ENCODE measurements around the gene SLC29A4.
A peak's percentile ranks its signal among the peaks of the same experiment; 100 is the strongest.

SLC29A4 gene

DNA sequence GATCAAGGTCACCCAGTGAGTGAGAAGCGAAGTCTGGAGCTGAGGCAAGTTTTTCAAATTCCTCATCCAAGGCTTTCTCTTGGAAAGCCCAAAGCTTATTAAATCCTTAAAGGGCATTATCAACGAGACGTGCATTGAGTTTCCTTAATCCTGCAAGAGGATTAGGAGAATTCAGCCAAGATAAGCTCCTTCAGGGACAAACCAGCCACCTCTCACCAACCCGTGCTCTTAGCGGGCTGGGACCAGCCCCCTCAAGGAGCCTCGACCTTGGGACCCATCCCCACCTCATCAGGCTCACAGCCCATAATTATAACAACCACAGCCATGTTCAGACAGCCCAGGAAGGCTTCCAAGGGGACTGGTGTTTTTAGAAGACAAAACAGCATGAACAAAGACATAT, 12.0 kb upstream of the SLC29A4 start:
- TF ChIP-seq TEAD4 (IDR thresholded peaks at IDR 0.05) (no peak), ZBTB7A (IDR thresholded peaks at IDR 0.05; ENCODE audit: low read depth) (no peak), EGR1 (IDR thresholded peaks at IDR 0.05) (no peak), CREB1 (IDR thresholded peaks at IDR 0.05; ENCODE audit: low read depth) (no peak), TAF1 (IDR thresholded peaks at IDR 0.05; ENCODE audit: low read depth) (no peak), NFIC (IDR thresholded peaks at IDR 0.05) (no peak), CEBPB (IDR thresholded peaks at IDR 0.05) (no peak), FOXM1 (IDR thresholded peaks at IDR 0.05; ENCODE audit: borderline replicate concordance, low read depth) (no peak), EP300 (IDR thresholded peaks at IDR 0.05; ENCODE audit: borderline replicate concordance) (no peak), TCF12 (IDR thresholded peaks at IDR 0.05; ENCODE audit: low read depth) (no peak)
- TF ChIP-seq, protein P1, sequence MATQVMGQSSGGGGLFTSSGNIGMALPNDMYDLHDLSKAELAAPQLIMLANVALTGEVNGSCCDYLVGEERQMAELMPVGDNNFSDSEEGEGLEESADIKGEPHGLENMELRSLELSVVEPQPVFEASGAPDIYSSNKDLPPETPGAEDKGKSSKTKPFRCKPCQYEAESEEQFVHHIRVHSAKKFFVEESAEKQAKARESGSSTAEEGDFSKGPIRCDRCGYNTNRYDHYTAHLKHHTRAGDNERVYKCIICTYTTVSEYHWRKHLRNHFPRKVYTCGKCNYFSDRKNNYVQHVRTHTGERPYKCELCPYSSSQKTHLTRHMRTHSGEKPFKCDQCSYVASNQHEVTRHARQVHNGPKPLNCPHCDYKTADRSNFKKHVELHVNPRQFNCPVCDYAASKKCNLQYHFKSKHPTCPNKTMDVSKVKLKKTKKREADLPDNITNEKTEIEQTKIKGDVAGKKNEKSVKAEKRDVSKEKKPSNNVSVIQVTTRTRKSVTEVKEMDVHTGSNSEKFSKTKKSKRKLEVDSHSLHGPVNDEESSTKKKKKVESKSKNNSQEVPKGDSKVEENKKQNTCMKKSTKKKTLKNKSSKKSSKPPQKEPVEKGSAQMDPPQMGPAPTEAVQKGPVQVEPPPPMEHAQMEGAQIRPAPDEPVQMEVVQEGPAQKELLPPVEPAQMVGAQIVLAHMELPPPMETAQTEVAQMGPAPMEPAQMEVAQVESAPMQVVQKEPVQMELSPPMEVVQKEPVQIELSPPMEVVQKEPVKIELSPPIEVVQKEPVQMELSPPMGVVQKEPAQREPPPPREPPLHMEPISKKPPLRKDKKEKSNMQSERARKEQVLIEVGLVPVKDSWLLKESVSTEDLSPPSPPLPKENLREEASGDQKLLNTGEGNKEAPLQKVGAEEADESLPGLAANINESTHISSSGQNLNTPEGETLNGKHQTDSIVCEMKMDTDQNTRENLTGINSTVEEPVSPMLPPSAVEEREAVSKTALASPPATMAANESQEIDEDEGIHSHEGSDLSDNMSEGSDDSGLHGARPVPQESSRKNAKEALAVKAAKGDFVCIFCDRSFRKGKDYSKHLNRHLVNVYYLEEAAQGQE (IDR thresholded peaks at IDR 0.05; ENCODE audit: low read depth) = no peak

DNA sequence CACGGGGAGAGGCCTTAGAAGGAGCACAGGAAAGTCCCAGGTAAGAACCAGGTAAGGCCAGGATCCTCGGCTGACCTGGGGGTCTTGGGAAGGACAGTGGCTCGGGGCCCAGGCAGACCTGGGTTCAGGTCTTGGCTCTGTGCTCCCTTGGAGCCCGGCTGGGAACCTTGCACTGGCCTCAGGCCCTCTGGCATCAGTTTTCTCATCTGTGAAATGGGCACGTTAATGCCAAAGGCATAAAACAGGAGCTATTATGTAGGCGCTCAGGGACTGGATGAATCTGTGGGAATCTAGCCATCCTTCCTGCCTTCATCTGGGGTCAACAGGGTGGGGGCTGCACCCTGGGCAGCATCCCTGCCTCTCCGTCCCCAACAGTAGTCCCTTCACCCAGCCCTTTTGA, 8.3 kb upstream of the SLC29A4 start:
- TF ChIP-seq RAD21 (IDR thresholded peaks at IDR 0.05; ENCODE audit: low read depth) = no peak
- no peak for TF ChIP-seq TEAD4 (IDR thresholded peaks at IDR 0.05)
- no peak for TF ChIP-seq CREB1 (IDR thresholded peaks at IDR 0.05; ENCODE audit: low read depth)
- no peak for TF ChIP-seq EP300 (IDR thresholded peaks at IDR 0.05; ENCODE audit: borderline replicate concordance)
- no peak for TF ChIP-seq NFIC (IDR thresholded peaks at IDR 0.05)
- TF ChIP-seq, protein P1 (IDR thresholded peaks at IDR 0.05; ENCODE audit: low read depth) = no peak
- TF ChIP-seq EGR1 (IDR thresholded peaks at IDR 0.05) = no peak
- TF ChIP-seq YY1 (IDR thresholded peaks at IDR 0.05; ENCODE audit: low read depth) = no peak
- no peak for TF ChIP-seq CEBPB (IDR thresholded peaks at IDR 0.05)
- TF ChIP-seq, protein P2, sequence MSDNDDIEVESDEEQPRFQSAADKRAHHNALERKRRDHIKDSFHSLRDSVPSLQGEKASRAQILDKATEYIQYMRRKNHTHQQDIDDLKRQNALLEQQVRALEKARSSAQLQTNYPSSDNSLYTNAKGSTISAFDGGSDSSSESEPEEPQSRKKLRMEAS (IDR thresholded peaks at IDR 0.05) = no peak
- no peak for TF ChIP-seq TCF12 (IDR thresholded peaks at IDR 0.05; ENCODE audit: low read depth)
- TF ChIP-seq, protein P3, sequence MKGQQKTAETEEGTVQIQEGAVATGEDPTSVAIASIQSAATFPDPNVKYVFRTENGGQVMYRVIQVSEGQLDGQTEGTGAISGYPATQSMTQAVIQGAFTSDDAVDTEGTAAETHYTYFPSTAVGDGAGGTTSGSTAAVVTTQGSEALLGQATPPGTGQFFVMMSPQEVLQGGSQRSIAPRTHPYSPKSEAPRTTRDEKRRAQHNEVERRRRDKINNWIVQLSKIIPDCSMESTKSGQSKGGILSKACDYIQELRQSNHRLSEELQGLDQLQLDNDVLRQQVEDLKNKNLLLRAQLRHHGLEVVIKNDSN (IDR thresholded peaks at IDR 0.05) = no peak
- TF ChIP-seq FOXM1 (IDR thresholded peaks at IDR 0.05; ENCODE audit: borderline replicate concordance, low read depth) = no peak
- TF ChIP-seq TAF1 (IDR thresholded peaks at IDR 0.05; ENCODE audit: low read depth) = no peak
- TF ChIP-seq ZBTB7A (IDR thresholded peaks at IDR 0.05; ENCODE audit: low read depth) = no peak

DNA sequence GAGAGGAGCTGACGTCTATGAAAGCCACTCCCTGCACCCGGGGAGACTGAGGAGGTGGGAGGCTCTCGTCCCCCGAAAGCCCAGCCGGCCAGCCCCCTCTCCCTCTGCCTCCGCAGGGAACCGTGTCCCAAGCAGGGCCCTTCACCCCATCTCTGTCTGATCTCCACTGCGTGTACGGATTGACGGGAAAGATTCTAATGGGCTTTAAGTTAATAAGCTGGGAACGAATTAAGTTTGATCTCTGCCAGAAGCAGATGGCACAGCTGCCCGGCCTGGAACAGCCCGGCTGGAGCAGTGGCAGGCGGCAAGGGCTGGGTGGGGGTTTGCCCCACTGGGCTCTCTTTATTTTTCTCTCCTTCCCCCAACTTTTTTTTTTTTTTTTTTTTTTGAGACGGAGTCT, 6.1 kb upstream of the SLC29A4 start:
- TF ChIP-seq TEAD4 (IDR thresholded peaks at IDR 0.05) = no peak

DNA sequence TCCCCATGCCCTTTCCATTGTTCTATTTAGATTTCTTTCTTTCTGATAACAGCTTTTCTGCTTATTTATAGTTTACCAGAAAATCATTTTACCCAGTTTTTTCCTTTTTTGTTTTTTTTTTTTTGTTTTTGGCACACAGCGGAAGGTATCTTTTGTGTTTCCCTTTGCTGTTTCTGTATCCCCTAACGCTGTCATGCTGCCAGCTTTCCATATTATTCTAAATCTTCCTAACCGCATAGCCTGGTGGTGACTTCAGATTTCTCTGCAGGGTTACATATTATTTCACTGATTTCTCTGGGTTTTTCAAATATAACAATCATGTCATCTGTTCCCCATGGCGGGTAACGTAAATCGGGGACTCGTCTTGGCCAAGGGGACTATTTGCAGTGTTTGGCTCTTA, 4.0 kb upstream of the SLC29A4 start:
- TF ChIP-seq CREB1 (IDR thresholded peaks at IDR 0.05; ENCODE audit: low read depth) = no peak
- TF ChIP-seq FOXM1 (IDR thresholded peaks at IDR 0.05; ENCODE audit: borderline replicate concordance, low read depth) = no peak
- TF ChIP-seq CEBPB (IDR thresholded peaks at IDR 0.05) = no peak
- TF ChIP-seq, protein P1 (IDR thresholded peaks at IDR 0.05; ENCODE audit: low read depth) = no peak
- no peak for TF ChIP-seq EP300 (IDR thresholded peaks at IDR 0.05; ENCODE audit: borderline replicate concordance)
- TF ChIP-seq RAD21 (IDR thresholded peaks at IDR 0.05; ENCODE audit: low read depth) = no peak
- no peak for TF ChIP-seq TAF1 (IDR thresholded peaks at IDR 0.05; ENCODE audit: low read depth)
- no peak for TF ChIP-seq ZBTB7A (IDR thresholded peaks at IDR 0.05; ENCODE audit: low read depth)

DNA sequence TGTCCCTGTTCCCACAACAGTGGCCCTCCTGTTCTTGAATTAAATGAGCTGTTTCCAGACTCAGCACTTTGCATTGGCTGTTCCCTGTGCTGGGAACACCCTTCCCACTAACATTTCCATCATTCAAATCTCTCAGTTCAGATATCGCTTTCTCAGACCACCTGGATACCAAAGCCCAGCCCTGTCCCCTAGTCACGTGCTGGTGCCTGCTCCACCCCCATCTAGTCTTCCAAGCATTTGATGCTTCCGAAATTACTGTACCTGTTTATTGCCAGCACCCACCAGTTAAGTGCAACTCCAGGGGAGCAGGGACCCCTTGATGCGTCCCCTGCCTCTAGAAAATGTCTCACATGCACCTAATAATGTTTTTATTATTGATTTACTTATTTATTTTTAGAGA, 3.0 kb upstream of the SLC29A4 start:
- TF ChIP-seq, protein P2 (IDR thresholded peaks at IDR 0.05) = no peak
- TF ChIP-seq EGR1 (IDR thresholded peaks at IDR 0.05) = no peak
- no peak for TF ChIP-seq TEAD4 (IDR thresholded peaks at IDR 0.05)
- no peak for TF ChIP-seq TAF1 (IDR thresholded peaks at IDR 0.05; ENCODE audit: low read depth)
- TF ChIP-seq EP300 (IDR thresholded peaks at IDR 0.05; ENCODE audit: borderline replicate concordance) = no peak
- TF ChIP-seq, protein P3 (IDR thresholded peaks at IDR 0.05) = peak; percentile 65

Data from Ishikawa (cell line).